ENCODE data around the gene HERC2.
"Not testable (repeated sequence)": the region's sequence is repeated elsewhere in the genome, so short reads cannot be mapped to it uniquely, and the experiment has no call there.

Gene HERC2

GRCh38 chr15:28125673-28126651 lies 196.0 kb downstream of the HERC2 start:
- DNase-seq, result no peak

- DNase-seq, result no peak
Measured at GRCh38 chr15:28124841-28125240, 197.1 kb downstream of the HERC2 start.

- no peak for DNase-seq
Measured at GRCh38 chr15:28123408-28124023, 198.5 kb downstream of the HERC2 start.

DNA sequence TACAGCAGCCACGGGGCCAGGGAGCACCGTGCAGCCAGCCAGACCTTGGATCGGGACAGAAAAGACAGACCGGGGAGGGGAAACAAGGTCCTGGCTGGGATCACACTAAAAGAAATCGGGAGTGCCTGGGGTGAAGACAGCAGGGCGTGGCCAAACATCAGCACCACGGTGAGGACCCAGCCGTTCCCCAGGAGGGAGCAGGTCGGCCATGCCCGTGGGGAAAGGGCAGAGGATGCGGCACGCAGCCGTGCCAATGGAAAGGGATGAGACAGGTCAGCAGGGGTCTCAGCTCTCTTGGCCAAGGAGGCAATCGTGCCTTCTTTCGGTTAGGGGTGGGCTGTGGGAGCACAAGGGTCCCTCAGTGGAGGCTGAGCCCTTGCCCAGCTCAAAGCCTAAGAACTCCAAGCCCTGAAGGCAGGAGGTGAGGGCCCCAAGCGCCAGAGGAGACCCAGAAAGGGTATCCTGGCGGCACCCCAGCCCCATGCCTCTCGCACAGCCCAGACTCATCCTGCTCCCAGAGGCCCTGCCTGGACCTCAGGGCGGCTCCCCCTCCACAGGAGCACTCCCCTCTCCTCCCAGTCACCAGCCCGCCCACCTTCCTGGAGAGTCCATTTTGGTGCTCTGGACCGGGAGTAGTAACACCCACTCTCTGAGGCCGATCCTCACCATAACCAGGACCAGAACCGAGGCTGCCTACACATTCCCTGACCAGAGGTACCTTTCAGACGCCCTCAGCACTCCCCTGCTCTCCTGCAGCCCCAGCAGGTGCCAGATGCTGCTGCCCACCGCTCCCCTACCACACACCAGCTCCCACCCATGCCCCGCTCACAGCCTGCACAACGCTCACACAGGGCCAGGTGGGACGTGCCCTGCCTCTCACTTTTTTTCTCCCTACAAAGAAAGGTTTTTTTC lies 199.7 kb downstream of the HERC2 start:
- DNase-seq, result no peak

- not testable (repeated sequence) for DNase-seq
Measured at GRCh38 chr15:28121577-28121976, 200.4 kb downstream of the HERC2 start.

DNA sequence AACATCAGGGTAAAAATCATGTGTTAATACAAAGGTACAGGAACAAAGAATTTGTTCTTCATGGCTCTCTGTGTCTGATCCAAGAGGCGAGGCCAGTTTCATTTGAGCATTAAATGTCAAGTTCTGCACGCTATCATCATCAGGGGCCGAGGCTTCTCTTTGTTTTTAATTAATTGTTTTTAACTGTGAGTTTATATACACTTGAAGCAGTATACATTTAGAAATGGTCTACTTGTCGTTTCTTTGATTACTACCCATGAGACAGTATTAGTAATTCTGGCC lies 201.7 kb downstream of the HERC2 start:
- no peak for DNase-seq

DNA sequence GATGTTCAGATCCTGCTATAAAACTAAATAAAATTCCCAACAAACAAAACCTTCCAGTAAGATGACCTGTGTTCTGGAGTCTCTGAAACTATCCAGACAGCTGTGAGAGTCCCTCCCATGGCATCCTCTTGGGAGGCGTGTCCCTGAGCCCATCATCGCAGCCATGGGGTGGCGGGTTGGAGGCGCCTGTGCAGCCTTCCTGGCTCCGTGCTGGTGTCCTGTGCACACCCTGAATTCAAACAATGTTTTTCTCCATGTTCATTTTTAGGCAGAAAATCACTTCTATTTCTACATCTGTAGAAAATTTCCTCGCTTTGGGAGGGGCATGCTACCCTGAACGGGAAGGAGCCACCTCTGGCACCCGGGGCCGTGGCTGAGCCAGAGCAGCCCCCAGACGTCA lies 203.4 kb downstream of the HERC2 start:
- no peak for DNase-seq

- DNase-seq, result no peak
Measured at GRCh38 chr15:28118083-28118482, 203.9 kb downstream of the HERC2 start.

DNA sequence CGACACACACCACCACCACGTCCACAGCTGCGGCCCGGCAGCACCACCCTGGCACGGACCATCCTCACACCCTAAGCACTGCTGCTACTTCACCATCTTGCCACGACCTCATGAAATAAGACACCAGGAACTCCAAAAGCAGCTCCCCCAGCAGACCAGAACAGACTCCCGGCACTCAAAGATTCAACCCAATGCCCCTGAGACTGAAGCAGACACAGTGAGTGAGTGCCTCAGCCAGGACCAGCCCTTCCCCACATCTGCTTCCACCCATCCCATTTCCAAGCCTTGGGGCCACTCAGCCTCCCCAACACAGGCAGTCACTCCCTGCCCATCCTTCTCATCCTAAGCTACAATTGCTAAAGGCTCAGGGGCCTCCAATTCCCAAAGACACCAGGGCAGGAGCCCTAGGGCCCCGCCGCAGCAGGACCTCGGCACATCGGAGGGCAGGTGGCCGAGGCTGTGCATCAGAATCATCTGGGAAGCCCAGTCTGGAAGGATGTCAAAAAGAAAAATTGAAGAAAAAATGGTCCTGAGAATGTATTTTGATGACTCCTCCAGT lies 204.5 kb downstream of the HERC2 start:
- DNase-seq, result no peak

GRCh38 chr15:28116521-28117431 lies 205.2 kb downstream of the HERC2 start:
- DNase-seq, result no peak

- DNase-seq, result no peak
Measured at GRCh38 chr15:28115871-28116270, 206.1 kb downstream of the HERC2 start.

DNA sequence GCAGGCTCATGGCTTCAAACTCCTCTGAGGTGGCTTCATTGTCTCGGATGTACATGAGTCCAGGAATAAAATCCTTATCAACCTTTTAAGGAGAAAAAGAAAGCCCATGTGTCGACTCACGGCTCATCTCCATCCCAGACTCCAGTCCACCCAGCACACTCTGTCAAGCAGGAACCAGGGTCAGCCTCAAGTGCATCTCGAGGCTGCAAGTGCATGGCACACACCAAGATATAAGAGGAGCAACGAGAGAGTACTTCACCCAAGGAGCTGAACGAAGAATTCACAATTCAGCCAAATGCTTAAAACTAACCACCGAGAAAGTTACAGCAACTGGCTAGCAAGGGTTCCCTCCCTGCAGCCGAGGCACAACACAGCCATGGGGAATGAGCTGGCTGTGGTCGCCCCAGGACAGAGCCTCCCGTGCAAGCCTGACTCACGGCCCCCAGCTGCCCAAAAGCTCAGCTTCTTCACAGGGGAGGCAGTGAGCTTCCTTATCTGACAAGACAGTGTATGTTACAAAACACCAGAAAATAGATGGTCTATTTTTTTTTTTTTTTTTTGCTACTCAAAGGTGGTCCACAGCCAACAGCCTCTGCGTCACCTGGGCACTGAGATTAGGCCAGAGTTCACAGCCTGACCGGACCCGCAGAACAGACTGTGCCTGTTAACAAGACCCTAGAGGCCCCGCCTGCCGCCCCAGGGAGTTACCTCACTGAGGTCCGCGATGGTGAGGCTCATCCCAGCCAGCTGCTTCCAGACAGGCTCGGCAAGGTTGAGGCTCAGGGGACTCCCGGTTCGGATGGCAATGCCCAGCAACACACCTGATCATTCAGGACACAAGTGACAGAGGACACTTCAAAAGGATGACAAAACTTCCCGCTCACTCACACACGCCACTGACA lies 207.0 kb downstream of the HERC2 start:
- DNase-seq, result no peak

- no peak for DNase-seq
Measured at GRCh38 chr15:28114114-28114455, 207.9 kb downstream of the HERC2 start.

- no peak for DNase-seq
Measured at GRCh38 chr15:28113394-28114113, 208.4 kb downstream of the HERC2 start.

DNA sequence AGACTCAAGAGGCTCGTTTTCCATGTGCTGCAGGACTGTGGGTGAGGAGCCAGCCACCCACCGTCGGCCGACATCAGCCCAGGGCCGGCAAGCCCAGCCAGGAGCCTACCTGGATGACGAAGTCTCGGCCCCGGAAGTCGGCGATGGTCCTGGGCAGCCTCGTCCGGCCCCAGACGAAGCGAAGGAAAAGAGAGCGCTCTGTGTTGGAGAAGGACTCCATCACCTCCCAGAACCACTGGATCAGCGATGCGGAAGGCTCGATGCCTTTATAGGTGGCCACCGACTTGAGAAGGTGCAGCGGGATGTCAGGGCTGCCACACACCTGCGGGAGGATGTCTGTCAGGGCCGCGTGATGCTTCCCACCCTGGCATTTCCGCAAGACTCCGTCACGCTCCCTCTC lies 209.0 kb downstream of the HERC2 start:
- DNase-seq, result no peak

- no peak for DNase-seq
Measured at GRCh38 chr15:28112101-28112760, 209.7 kb downstream of the HERC2 start.

DNA sequence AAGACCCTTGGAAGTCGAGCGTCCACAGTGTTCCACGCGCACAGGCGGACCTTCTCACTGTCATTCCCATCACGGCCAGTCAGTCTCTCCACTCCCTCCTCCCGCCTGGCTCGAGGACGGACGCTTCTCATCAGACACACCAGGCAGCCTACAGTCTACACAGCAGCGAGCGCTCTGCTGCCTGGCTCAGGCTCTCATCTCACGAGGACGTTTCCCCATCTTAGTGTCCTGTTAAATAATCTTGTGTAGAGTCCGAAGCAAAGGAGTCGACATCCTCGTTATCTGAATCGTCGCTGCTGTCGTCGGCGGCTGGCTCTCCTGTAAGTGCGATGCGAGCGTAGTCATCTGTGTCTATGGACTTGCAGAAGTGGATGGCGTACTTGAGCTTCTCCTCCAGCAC lies 210.4 kb downstream of the HERC2 start:
- DNase-seq, result no peak

DNA sequence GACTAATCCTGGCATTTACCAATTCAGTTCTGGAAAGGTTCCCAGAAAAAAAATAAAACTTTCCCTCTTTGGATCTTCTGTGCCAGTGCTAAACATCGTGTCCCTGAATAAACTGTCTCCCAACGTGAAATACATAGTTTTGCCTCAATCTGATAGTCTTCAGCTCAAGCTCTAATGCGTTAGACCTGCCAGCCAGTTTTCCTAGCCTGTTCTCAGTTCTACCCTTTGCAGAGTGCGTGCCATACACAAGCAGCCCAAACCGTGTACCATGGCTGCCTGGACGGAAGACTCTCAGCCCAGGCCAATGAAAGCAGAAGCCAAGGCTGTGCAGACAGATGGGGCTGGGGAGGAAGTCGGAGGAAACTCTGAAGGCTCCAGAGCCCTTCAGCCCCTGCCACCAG lies 211.5 kb downstream of the HERC2 start:
- no peak for DNase-seq

GRCh38 chr15:28109626-28110455 lies 212.1 kb downstream of the HERC2 start:
- no peak for DNase-seq
